Measurements from ENCODE around the gene HHLA2.
A peak's percentile ranks its signal among the peaks of the same experiment; 100 is the strongest.
"Not testable (repeated sequence)": the region's sequence is repeated elsewhere in the genome, so short reads cannot be mapped to it uniquely, and the experiment has no call there.

The HHLA2 gene

GRCh38 chr3:108342837-108343486 is 46.6 kb downstream of the HHLA2 start:
- DNase-seq (ENCODE audit: low read depth) = peak; percentile 48

GRCh38 chr3:108343491-108343890 is 47.1 kb downstream of the HHLA2 start:
- no peak for DNase-seq (ENCODE audit: low read depth)

- DNase-seq (ENCODE audit: low read depth) = no peak
Measured at GRCh38 chr3:108345492-108346205, 49.3 kb downstream of the HHLA2 start.

- DNase-seq (ENCODE audit: low read depth) = no peak
Measured at GRCh38 chr3:108346301-108347227, 50.2 kb downstream of the HHLA2 start.

- no peak for DNase-seq (ENCODE audit: low read depth)
Measured at GRCh38 chr3:108352176-108352575, 55.8 kb downstream of the HHLA2 start.

- no peak for DNase-seq (ENCODE audit: low read depth)
Measured at GRCh38 chr3:108354562-108354961, 58.2 kb downstream of the HHLA2 start.

- DNase-seq (ENCODE audit: low read depth) = no peak
Measured at GRCh38 chr3:108357042-108357441, 60.7 kb downstream of the HHLA2 start.

GRCh38 chr3:108359011-108359410 is 62.7 kb downstream of the HHLA2 start:
- no peak for DNase-seq (ENCODE audit: low read depth)

GRCh38 chr3:108376026-108376425 is 79.7 kb downstream of the HHLA2 start:
- no peak for DNase-seq (ENCODE audit: low read depth)

- no peak for DNase-seq (ENCODE audit: low read depth)
Measured at GRCh38 chr3:108377384-108377783, 81.0 kb downstream of the HHLA2 start.

- DNase-seq (ENCODE audit: low read depth) = no peak
Measured at GRCh38 chr3:108378153-108378951, 82.0 kb downstream of the HHLA2 start.

- not testable (repeated sequence) for DNase-seq (ENCODE audit: low read depth)
Measured at GRCh38 chr3:108378952-108379342, 82.6 kb downstream of the HHLA2 start.

GRCh38 chr3:108380128-108380795 is 83.9 kb downstream of the HHLA2 start:
- DNase-seq (ENCODE audit: low read depth) = no peak

GRCh38 chr3:108381529-108382140 is 85.3 kb downstream of the HHLA2 start:
- DNase-seq (ENCODE audit: low read depth) = no peak

GRCh38 chr3:108383306-108383705 is 87.0 kb downstream of the HHLA2 start:
- no peak for DNase-seq (ENCODE audit: low read depth)

GRCh38 chr3:108387063-108387462 is 90.7 kb downstream of the HHLA2 start:
- no peak for DNase-seq (ENCODE audit: low read depth)

- DNase-seq (ENCODE audit: low read depth) = peak; percentile 32
Measured at GRCh38 chr3:108388136-108389132, 92.1 kb downstream of the HHLA2 start.

- DNase-seq (ENCODE audit: low read depth) = no peak
Measured at GRCh38 chr3:108389372-108389771, 93.0 kb downstream of the HHLA2 start.

- peak; percentile 68 for DNase-seq (ENCODE audit: low read depth)
Measured at GRCh38 chr3:108391917-108392593, 95.7 kb downstream of the HHLA2 start.
